GM12878 (cell line): Measurements from ENCODE around the gene PCYT1B. TPM values are rescaled to one million over a fixed set of nuclear protein-coding genes. Genes with fewer than 3 reads are reported as not detected.

Experiments
- ATAC-seq: fragments of 200-7000 bp; cut with Tn5 transposase; 3 replicates; pipeline ENCODE4 v1.9.1; 2020; ENCODE audit warnings: mild to moderate bottlenecking, moderate library complexity
- BruUV-seq: library from RNA; stranded (reverse); fragments of 400-500 nt; replicated peaks from 2 replicates; lab custom pipeline; 2021; lab: Mats Ljungman, UMichigan
- CTCF ChIA-PET: fragments of 300-600 bp; sonication (Branson Sonifier 250); formaldehyde crosslinking; extraction: SDS; loops from one replicate; lab custom pipeline; 2021; ENCODE audit warnings: inconsistent platforms; lab: Yijun Ruan, JAX
- POLR2A ChIA-PET: fragments of 350-600 bp; formaldehyde crosslinking; extraction: SDS; loops from one replicate; lab custom pipeline; 2021; ENCODE audit warnings: inconsistent platforms; lab: Charles Lee
- RAD21 ChIA-PET: fragments of 300-600 bp; sonication (Branson Sonifier 250); formaldehyde crosslinking; loops from one replicate; lab custom pipeline; 2023; ENCODE audit warnings: antibody characterized with exemption; ENCODE audit not compliant: unreplicated experiment; lab: Charles Lee
- SMC1A ChIA-PET: fragments of 300-600 bp; sonication (Branson Sonifier 250); formaldehyde crosslinking; loops from one replicate; lab custom pipeline; 2023; ENCODE audit not compliant: unreplicated experiment, uncharacterized antibody; lab: Charles Lee
- DNase-seq: peaks from one replicate; pipeline ENCODE4 v3.0.0-alpha.2; 2011; ENCODE audit warnings: low read depth, low spot score
- FAIRE-seq: peaks from 3 replicates; lab custom pipeline; 2011; peaks lifted over from hg19 to GRCh38; lab: Jason Lieb, UNC
- H2AFZ ChIP-seq: 2 replicates; pipeline ENCODE4 v1.6.0; 2011; ENCODE audit warnings: low read depth, low read length, control low read depth; ENCODE audit not compliant: control insufficient read depth
- H3K27ac ChIP-seq: 2 replicates; pipeline ENCODE4 v1.5.1; 2011; ENCODE audit warnings: control low read depth; ENCODE audit not compliant: control insufficient read depth, insufficient read depth
- H3K27me3 ChIP-seq, 2 experiments: replicated peaks in 1 of 2; 2 replicates each; pipeline versions ENCODE4 v1.6.0 to v1.6.1; 2011; ENCODE audit warnings: low read length in 1 of 2; ENCODE audit not compliant: control insufficient read depth in 2 of 2, insufficient read depth in 2 of 2
- H3K36me3 ChIP-seq, 2 experiments: 2 replicates each; pipeline ENCODE4 v1.5.1; 2011; ENCODE audit warnings: low read length in 1 of 2; ENCODE audit not compliant: control insufficient read depth in 2 of 2, insufficient read depth in 2 of 2
- H3K4me1 ChIP-seq: 2 replicates; pipeline ENCODE4 v1.6.1; 2011; ENCODE audit warnings: mild to moderate bottlenecking, low read length, moderate library complexity, mixed read lengths; ENCODE audit not compliant: control insufficient read depth, insufficient read depth
- H3K4me2 ChIP-seq: 2 replicates; pipeline ENCODE4 v1.6.0; 2011; ENCODE audit warnings: control low read depth; ENCODE audit not compliant: control insufficient read depth, insufficient read depth
- H3K4me3 ChIP-seq: fragments of 200-600 bp; sonication (generic); 2 replicates; pipeline ENCODE4 v1.5.1; 2016
- H3K79me2 ChIP-seq: 2 replicates; pipeline ENCODE4 v1.6.0; 2011; ENCODE audit warnings: low read length; ENCODE audit not compliant: control insufficient read depth, insufficient read depth
- H3K9ac ChIP-seq: 2 replicates; pipeline ENCODE4 v1.8.0; 2011; ENCODE audit warnings: low read length, control low read depth, mixed read lengths; ENCODE audit not compliant: control insufficient read depth, insufficient read depth
- H3K9me3 ChIP-seq: replicated peaks from 3 replicates; pipeline ENCODE4 v1.5.1; 2011; ENCODE audit warnings: mild to moderate bottlenecking, low read length; ENCODE audit not compliant: control insufficient read depth, insufficient read depth
- H4K20me1 ChIP-seq: 2 replicates; pipeline ENCODE4 v1.6.0; 2011; ENCODE audit not compliant: control insufficient read depth, insufficient read depth
- BHLHE40 ChIP-seq, 2 experiments: fragments of 450-650 bp in 1 of 2; IDR thresholded peaks; 2 replicates each; pipeline ENCODE4 v1.6.1; 2011 to 2017; ENCODE audit warnings: low read depth in 2 of 2, borderline replicate concordance in 1 of 2, improper control_type of control experiment in 1 of 2, low read length in 1 of 2, mild to moderate bottlenecking in 1 of 2
- EP300 ChIP-seq, 2 experiments: fragments of 150-350 bp in 1 of 2; IDR thresholded peaks; 2 replicates each; pipeline ENCODE4 v1.6.1; 2011 to 2012; ENCODE audit warnings: low read depth in 2 of 2, low read length in 2 of 2, borderline replicate concordance in 1 of 2, improper control_type of control experiment in 1 of 2, inconsistent platforms in 1 of 2; ENCODE audit not compliant: control insufficient read depth in 1 of 2
- EZH2 ChIP-seq: IDR thresholded peaks from 2 replicates; pipeline ENCODE4 v1.6.1; 2012; ENCODE audit warnings: low read depth, mild to moderate bottlenecking, control low read depth, inconsistent platforms, low read length, borderline replicate concordance; ENCODE audit not compliant: control insufficient read depth
- MYB ChIP-seq: fragments of 150-350 bp; IDR thresholded peaks from 2 replicates; pipeline ENCODE4 v1.6.1; 2014; ENCODE audit warnings: mild to moderate bottlenecking, low read depth, low read length, borderline replicate concordance
- POLR2AphosphoS2 ChIP-seq: IDR thresholded peaks from 2 replicates; pipeline ENCODE4 v1.6.1; 2011; ENCODE audit warnings: low read depth, mild to moderate bottlenecking, low read length, improper control_type of control experiment, moderate library complexity
- POLR2AphosphoS5 ChIP-seq: IDR thresholded peaks from 2 replicates; pipeline ENCODE4 v1.6.1; 2011; ENCODE audit warnings: mild to moderate bottlenecking, low read length, inconsistent platforms
- RAD51 ChIP-seq: fragments of 450-650 bp; IDR thresholded peaks from 2 replicates; pipeline ENCODE4 v1.6.1; 2016; ENCODE audit warnings: moderate library complexity, mild to moderate bottlenecking, inconsistent platforms
- RFX5 ChIP-seq: IDR thresholded peaks from 2 replicates; pipeline ENCODE4 v1.6.1; 2011; ENCODE audit warnings: low read depth, low read length, improper control_type of control experiment
- TCF12 ChIP-seq: IDR thresholded peaks from 2 replicates; pipeline ENCODE4 v1.6.1; 2011; ENCODE audit warnings: low read depth, mild to moderate bottlenecking, low read length
- TCF3 ChIP-seq: IDR thresholded peaks from 2 replicates; pipeline ENCODE4 v1.6.1; 2012; ENCODE audit warnings: low read depth, mild to moderate bottlenecking, low read length, borderline replicate concordance; ENCODE audit not compliant: insufficient read depth
- WGBS: methylation state at CpG from one replicate; pipeline ENCODE4 v1.1.6; 2016; ENCODE audit warnings: low lambda C conversion rate; ENCODE audit not compliant: insufficient replicate concordance, insufficient coverage; ENCODE audit errors: missing lambda C conversion rate; 5-methylcytosine and 5-hydroxymethylcytosine counted together
- in situ Hi-C: fragments of 300-500 bp; cut with MboI; formaldehyde crosslinking; loops from 9 replicates; pipeline ENCODE4 v1.14.3; 2018; ENCODE audit warnings: mixed read lengths
- intact Hi-C: fragments of 100-400 bp; cut with micrococcal nuclease; formaldehyde crosslinking; loops from one replicate; pipeline ENCODE4 v1.14.2; 2022; ENCODE audit not compliant: unreplicated experiment
- polyA plus RNA-seq, 11 experiments: library from polyadenylated mRNA; depleted of rRNA in 4 of 11; unstranded in 6 of 11; stranded (reverse) in 5 of 11; fragments of >200 nt; fragmentation: Nextera tagmentation in 4 of 11; fragmentation: Illumina TruSeq in 1 of 11; extraction: Ambion mirVana in 4 of 11; extraction: Trizol in 1 of 11; gene quantifications; 1 replicate in 1 of 11; 2 replicates in 10 of 11; pipeline versions ENCODE4 v1.2.1 to v1.2.3, GENCODE V29; 2011 to 2016; ENCODE audit warnings: inconsistent platforms in 2 of 11, missing spikeins in 2 of 11, low read depth in 1 of 11
- total RNA-seq, 4 experiments: library from RNA; depleted of rRNA in 3 of 4; stranded (reverse); fragments of >200 nt in 3 of 4; fragmentation: Illumina TruSeq in 1 of 4; extraction: Trizol in 1 of 4; gene quantifications; 2 replicates each; pipeline versions ENCODE4 v1.2.1 to v1.2.3, GENCODE V29; 2013 to 2021

PCYT1B gene
- total and polyA plus RNA-seq, 10 of the 15 experiments (the other 5 are each of a cell fraction or from before 2014, with no cell fraction given): 0.10 TPM; not detected in 9

DNA sequence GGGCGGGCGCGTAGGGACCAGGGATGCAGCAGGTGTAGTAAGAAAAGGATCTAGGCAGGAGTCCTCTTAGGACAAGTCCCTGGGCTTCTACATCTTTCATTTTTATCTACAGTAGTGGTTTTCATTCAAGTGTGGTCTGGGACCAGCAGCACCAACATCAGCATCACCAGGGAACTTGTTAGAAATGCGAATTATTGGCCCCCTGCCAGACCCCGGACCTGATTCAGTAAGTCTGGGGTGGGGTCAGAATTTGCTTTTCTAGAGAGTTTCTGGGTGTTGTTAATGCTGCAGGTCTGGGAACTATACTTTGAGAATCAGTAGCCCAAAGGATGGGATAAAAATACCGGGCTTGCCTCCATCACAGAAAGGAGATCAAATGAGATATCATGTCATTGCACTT lies 1.3 kb upstream of the PCYT1B start:
- H3K4me2 ChIP-seq: no peak overlapping the region
- in situ Hi-C loops (no loop called here), intact Hi-C loops (no loop called here)
- FAIRE-seq (no peak), ATAC-seq (no peak), DNase-seq (no peak)
- no peak overlapping the region for H3K9ac ChIP-seq
- no peak overlapping the region for H3K4me3 ChIP-seq
- 12% methylated on average over 3 of the region's 6 CpGs for WGBS
- H3K36me3 ChIP-seq: no peaks in the 10 kb centered on the region
- POLR2A ChIA-PET: no interaction called here
- no peaks in the 10 kb centered on the region; the same call in 1 of the 2 replicates for H3K4me1 ChIP-seq
- RAD21 ChIA-PET: no interaction called here
- no peaks in the 10 kb centered on the region for H3K79me2 ChIP-seq
- SMC1A ChIA-PET: no interaction called here
- H4K20me1 ChIP-seq: no peaks in the 10 kb centered on the region
- peaks cover 0 to 12% of the 10 kb centered on the region in 2 experiments; a peak in 3 of 4 replicates for H3K27me3 ChIP-seq
- no TSS peak for BruUV-seq
- no peak overlapping the region for H2AFZ ChIP-seq
- no peak overlapping the region for H3K27ac ChIP-seq
- no peak for TF ChIP-seq POLR2AphosphoS2
- no peak for TF ChIP-seq TCF3
- no peak for TF ChIP-seq MYB
- TF ChIP-seq RFX5: no peak
- no peak for TF ChIP-seq RAD51
- TF ChIP-seq POLR2AphosphoS5: no peak
- no peak for TF ChIP-seq EP300 (IDR thresholded peaks at IDR 0.05; ENCODE audit: borderline replicate concordance in 1 of 2, control insufficient read depth in 1 of 2, low read depth in 2 of 2, low read length in 2 of 2)
- no peak for TF ChIP-seq EZH2
- no peak for TF ChIP-seq TCF12
- no peak for TF ChIP-seq BHLHE40 (IDR thresholded peaks at IDR 0.05; ENCODE audit: borderline replicate concordance in 1 of 2, low read depth in 2 of 2, low read length in 1 of 2)
- H3K9me3 ChIP-seq: no peaks in the 10 kb centered on the region
- CTCF ChIA-PET: no interaction called here
